Measurements from ENCODE around the gene AGBL4.

DNA sequence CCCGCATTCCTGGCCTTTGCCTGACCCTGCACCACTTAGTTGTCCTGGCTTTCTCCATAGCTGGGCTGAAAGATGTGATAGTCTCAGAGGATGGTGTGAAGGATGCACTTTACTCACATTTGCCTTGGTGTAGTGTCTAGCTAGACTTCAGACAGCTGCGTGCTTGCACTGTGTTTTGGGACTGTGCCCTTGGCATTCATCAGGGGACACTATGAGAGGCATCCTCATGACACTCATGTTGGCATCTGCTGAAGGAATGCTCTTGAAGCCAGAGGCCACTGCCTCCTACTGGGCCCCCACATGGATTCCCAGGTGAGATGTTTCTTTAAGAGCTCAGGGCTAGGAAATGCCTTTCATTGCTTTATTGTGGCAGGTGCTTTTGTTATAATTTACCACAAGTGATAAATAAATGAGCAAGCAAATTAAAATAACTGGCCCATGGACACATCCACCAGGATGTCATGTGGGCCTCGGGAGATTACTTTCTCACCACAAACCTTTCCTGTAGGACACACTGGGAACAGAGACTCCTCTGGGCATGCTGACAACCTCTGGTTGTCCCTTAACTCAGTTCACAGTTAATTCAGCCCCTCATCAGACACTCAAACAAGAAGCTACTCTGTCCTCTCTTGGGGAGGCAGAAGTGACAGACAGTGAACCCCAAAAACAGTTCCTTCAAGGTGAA, 1452.3 kb downstream of the AGBL4 start:
- TF ChIP-seq, protein P1, sequence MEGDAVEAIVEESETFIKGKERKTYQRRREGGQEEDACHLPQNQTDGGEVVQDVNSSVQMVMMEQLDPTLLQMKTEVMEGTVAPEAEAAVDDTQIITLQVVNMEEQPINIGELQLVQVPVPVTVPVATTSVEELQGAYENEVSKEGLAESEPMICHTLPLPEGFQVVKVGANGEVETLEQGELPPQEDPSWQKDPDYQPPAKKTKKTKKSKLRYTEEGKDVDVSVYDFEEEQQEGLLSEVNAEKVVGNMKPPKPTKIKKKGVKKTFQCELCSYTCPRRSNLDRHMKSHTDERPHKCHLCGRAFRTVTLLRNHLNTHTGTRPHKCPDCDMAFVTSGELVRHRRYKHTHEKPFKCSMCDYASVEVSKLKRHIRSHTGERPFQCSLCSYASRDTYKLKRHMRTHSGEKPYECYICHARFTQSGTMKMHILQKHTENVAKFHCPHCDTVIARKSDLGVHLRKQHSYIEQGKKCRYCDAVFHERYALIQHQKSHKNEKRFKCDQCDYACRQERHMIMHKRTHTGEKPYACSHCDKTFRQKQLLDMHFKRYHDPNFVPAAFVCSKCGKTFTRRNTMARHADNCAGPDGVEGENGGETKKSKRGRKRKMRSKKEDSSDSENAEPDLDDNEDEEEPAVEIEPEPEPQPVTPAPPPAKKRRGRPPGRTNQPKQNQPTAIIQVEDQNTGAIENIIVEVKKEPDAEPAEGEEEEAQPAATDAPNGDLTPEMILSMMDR (IDR thresholded peaks at IDR 0.05 in 2 of 3, conservative IDR thresholded peaks at IDR 0.05 in 1 of 3; ENCODE audit: borderline replicate concordance in 1 of 3, insufficient read depth in 1 of 3, low read depth in 2 of 3, low read length in 2 of 3): no peak
- TF ChIP-seq POLR2A (IDR thresholded peaks at IDR 0.05; ENCODE audit: borderline replicate concordance, extremely low read depth, insufficient read depth, insufficient read length) (no peak), ELF1 (IDR thresholded peaks at IDR 0.05; ENCODE audit: borderline replicate concordance, low read depth) (no peak), SIN3A (IDR thresholded peaks at IDR 0.05; ENCODE audit: low read depth) (no peak), SP1 (IDR thresholded peaks at IDR 0.05; ENCODE audit: low read depth) (no peak), EGR1 (IDR thresholded peaks at IDR 0.05; ENCODE audit: low read depth) (no peak), EZH2 (IDR thresholded peaks at IDR 0.05) (no peak), EZH2phosphoT487 (IDR thresholded peaks at IDR 0.05; ENCODE audit: borderline replicate concordance) (no peak), POLR2AphosphoS5 (IDR thresholded peaks at IDR 0.05; ENCODE audit: low read depth, low read length) (no peak), CBX3 (IDR thresholded peaks at IDR 0.05; ENCODE audit: low read depth) (no peak), ZNF274 (IDR thresholded peaks at IDR 0.05; ENCODE audit: low read depth, low read length) (no peak)
- TF ChIP-seq, protein P2, sequence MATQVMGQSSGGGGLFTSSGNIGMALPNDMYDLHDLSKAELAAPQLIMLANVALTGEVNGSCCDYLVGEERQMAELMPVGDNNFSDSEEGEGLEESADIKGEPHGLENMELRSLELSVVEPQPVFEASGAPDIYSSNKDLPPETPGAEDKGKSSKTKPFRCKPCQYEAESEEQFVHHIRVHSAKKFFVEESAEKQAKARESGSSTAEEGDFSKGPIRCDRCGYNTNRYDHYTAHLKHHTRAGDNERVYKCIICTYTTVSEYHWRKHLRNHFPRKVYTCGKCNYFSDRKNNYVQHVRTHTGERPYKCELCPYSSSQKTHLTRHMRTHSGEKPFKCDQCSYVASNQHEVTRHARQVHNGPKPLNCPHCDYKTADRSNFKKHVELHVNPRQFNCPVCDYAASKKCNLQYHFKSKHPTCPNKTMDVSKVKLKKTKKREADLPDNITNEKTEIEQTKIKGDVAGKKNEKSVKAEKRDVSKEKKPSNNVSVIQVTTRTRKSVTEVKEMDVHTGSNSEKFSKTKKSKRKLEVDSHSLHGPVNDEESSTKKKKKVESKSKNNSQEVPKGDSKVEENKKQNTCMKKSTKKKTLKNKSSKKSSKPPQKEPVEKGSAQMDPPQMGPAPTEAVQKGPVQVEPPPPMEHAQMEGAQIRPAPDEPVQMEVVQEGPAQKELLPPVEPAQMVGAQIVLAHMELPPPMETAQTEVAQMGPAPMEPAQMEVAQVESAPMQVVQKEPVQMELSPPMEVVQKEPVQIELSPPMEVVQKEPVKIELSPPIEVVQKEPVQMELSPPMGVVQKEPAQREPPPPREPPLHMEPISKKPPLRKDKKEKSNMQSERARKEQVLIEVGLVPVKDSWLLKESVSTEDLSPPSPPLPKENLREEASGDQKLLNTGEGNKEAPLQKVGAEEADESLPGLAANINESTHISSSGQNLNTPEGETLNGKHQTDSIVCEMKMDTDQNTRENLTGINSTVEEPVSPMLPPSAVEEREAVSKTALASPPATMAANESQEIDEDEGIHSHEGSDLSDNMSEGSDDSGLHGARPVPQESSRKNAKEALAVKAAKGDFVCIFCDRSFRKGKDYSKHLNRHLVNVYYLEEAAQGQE (IDR thresholded peaks at IDR 0.05; ENCODE audit: low read depth): no peak
- TF ChIP-seq, protein P3, sequence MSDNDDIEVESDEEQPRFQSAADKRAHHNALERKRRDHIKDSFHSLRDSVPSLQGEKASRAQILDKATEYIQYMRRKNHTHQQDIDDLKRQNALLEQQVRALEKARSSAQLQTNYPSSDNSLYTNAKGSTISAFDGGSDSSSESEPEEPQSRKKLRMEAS (IDR thresholded peaks at IDR 0.05): no peak
- TF ChIP-seq, protein P4, sequence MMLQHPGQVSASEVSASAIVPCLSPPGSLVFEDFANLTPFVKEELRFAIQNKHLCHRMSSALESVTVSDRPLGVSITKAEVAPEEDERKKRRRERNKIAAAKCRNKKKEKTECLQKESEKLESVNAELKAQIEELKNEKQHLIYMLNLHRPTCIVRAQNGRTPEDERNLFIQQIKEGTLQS (IDR thresholded peaks at IDR 0.05): no peak

Measured in HCT116 (cell line).